ENCODE measurements around the gene TAF4B.
"Not testable (repeated sequence)": the region's sequence is repeated elsewhere in the genome, so short reads cannot be mapped to it uniquely, and the experiment has no call there.

TAF4B gene

DNA sequence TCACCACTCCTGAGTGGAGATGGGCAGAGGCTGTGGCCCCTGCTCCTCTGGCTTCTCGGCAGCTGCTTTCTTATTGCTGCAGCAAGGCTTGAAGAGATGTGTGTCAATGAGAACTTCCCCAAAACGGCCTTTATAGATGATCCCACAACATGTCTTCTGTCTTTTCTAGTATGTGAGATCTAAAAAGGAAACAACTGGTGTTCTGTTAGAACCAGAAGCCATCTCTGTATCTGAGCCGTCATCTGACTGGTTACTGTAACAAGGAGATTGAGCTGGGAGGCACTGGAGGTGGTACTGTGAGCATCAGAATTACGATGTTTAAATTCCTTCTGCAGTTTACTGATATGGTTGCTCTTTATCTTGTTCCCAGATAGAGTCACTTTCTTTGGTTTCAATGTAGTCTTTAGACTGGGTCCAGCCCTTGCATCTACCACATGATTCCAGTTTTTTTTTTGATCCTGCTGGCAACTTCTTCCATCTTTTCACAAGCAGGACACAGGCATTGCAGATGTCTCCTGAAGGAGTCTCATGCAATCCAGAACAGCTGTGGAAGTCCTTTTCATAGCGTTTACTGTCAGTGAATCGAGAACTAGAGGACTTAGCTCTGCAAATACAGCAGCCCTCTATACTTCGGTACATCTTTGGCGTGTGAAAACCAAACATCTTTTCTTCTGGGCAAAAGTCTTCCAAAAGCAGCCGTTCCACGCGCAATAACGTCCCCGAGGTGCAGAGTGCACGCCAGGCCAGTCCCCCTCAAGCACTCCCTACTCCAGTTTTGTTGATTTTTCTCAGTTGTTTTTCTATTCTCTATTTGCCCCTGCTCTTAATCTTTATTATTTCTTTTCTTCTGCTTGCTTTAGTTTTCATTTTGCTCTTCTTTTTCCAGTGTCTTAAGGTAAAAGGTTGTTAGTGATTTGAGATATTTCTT, 29.7 kb downstream of the TAF4B start:
- no peaks in the 10 kb centered on the region for H3K36me3 ChIP-seq (replicated peaks)
- H3K4me1 ChIP-seq, result 0 out of 2 replicates have a peak, but pooled peaks cover 2% of the 10 kb centered on the region
- DNase-seq (ENCODE audit: low spot score in 2 of 2), result no peak
- H3K27me3 ChIP-seq (ENCODE audit: low read depth), result no peaks in the 10 kb centered on the region
- in situ Hi-C loops (cut with MboI; ENCODE audit: low sequenced_read_pairs), result no loop called here
- no peaks in the 10 kb centered on the region for H3K9me3 ChIP-seq
- H3K4me3 ChIP-seq, result no peak overlapping the region

DNA sequence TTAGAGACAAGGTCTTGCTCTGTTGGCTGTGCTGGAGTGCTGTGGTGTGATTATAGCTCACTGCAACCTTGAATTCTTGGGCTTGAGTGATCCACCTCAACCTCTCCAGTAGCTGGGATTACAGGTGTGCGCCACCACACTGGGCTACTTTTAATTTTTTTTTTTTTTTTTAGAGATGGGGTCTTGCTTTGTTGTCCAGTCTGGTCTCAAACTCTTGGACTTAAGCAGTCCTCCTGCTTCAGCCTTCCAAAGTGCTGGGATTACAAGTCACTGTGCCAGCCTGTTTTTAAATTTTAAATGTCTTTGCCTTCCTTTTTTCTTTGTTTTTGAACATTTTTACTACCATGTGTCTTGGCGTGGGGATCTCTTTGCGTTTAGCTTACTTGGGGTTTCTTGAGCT, 32.5 kb downstream of the TAF4B start:
- no peaks in the 10 kb centered on the region for H3K9me3 ChIP-seq
- in situ Hi-C loops (cut with MboI; ENCODE audit: low sequenced_read_pairs), result no loop called here
- 0 out of 2 replicates have a peak, but pooled peaks cover 2% of the 10 kb centered on the region for H3K4me1 ChIP-seq
- H3K4me3 ChIP-seq, result no peak overlapping the region
- no peaks in the 10 kb centered on the region for H3K36me3 ChIP-seq (replicated peaks)
- no peak for DNase-seq (ENCODE audit: low spot score in 2 of 2)
- no peaks in the 10 kb centered on the region for H3K27me3 ChIP-seq (ENCODE audit: low read depth)

DNA sequence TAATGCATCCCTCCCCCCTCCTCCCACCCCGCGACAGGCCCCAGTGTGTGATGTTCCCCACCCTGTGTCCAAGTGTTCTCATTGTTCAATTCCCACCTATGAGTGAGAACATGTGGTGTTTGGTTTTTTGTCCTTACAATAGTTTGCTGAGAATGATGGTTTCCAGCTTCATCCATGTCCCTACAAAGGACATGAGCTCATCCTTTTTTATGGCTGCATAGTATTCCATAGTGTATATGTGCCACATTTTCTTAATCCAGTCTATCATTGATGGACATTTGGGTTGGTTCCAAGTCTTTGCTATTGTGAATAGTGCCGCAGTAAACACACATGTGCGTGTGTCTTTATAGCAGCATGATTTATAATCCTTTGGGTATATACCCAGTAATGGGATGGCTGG, 33.2 kb downstream of the TAF4B start:
- H3K27me3 ChIP-seq (ENCODE audit: low read depth); H3K4me1 ChIP-seq; H3K4me3 ChIP-seq; in situ Hi-C loops (cut with MboI; ENCODE audit: low sequenced_read_pairs); H3K36me3 ChIP-seq (replicated peaks); DNase-seq (ENCODE audit: low spot score in 2 of 2); H3K9me3 ChIP-seq: not testable (repeated sequence)

DNA sequence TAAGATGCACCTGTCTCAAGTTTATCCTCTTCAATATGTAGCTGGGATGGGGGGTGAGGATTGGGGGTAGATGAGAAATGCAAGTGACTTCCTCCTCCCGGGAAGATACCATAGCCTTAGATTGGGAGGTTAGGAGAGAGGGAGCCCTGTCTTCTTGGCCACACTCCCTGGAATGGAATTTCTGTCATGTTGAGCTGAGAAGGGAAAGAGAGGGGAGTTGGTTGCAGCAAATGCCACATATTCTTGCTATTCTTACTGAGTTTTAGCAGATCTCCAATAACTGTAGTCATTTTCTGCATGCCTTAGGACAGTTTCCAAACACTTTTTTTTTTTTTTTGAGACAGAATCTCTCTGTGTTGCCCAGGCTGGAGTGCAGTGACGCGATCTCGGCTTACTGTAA, 35.9 kb downstream of the TAF4B start:
- Histone ChIP-seq H3K4me1 (no peaks in the 10 kb centered on the region), H3K9me3 (no peaks in the 10 kb centered on the region), H3K27me3 (ENCODE audit: low read depth) (no peaks in the 10 kb centered on the region), H3K36me3 (replicated peaks) (no peaks in the 10 kb centered on the region), H3K4me3 (no peak overlapping the region)
- in situ Hi-C loops (cut with MboI; ENCODE audit: low sequenced_read_pairs), result no loop called here
- DNase-seq (ENCODE audit: low spot score in 2 of 2), result no peak

DNA sequence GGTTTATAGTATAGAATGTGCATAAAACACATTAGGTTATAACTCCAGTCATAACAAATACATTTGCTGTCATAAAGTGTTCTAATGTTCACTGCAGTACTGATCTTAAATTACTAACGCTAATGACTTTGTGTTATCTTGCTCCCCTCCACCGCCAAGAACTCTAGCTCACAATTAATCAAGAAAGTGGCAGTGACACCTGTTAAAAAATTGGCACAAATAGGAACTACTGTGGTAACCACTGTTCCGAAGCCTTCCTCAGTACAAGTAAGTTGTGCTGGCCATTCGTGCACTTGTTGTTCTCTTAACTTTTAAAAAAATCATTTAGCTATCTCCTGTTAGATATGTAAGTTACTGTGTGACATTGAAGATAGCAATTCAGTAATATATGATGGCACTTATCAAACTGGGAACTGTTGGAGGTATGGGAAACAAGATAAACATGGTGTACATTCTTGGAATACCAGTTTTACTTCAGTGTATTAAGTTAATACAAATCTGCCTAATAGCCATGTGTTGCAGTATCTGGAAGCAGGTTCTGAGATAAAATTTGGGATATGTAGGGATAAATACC, 41.2 kb downstream of the TAF4B start:
- Histone ChIP-seq H3K4me1 (no peaks in the 10 kb centered on the region), H3K36me3 (replicated peaks) (peaks cover 11% of the 10 kb centered on the region; the same call in 1 of the 2 replicates), H3K27me3 (ENCODE audit: low read depth) (no peaks in the 10 kb centered on the region), H3K9me3 (no peaks in the 10 kb centered on the region), H3K4me3 (no peak overlapping the region)
- in situ Hi-C loops (cut with MboI; ENCODE audit: low sequenced_read_pairs), result no loop called here
- no peak for DNase-seq (ENCODE audit: low spot score in 2 of 2)

DNA sequence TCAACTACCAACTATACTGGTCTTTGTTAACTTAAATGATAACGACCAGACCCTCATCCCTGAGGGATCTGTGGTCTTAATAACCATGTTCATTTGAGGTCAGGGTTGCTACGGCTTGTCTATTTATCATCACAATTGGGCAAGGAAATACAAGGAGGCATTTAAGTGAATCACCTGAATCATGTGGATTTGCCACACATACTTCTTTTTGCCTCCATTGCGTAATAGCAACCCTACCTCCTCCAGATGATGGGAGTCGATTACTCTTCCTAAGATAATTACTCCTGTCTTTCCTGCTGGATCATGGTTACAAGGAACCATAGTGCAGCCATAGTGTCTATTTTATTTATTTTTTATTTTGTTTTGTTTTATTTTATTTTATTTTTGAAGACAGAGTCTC, 42.2 kb downstream of the TAF4B start:
- Histone ChIP-seq H3K4me1 (no peaks in the 10 kb centered on the region), H3K36me3 (replicated peaks) (peaks cover 11% of the 10 kb centered on the region; the same call in 1 of the 2 replicates), H3K27me3 (ENCODE audit: low read depth) (no peaks in the 10 kb centered on the region), H3K9me3 (no peaks in the 10 kb centered on the region), H3K4me3 (no peak overlapping the region)
- in situ Hi-C loops (cut with MboI; ENCODE audit: low sequenced_read_pairs), result no loop called here
- DNase-seq (ENCODE audit: low spot score in 2 of 2), result no peak

DNA sequence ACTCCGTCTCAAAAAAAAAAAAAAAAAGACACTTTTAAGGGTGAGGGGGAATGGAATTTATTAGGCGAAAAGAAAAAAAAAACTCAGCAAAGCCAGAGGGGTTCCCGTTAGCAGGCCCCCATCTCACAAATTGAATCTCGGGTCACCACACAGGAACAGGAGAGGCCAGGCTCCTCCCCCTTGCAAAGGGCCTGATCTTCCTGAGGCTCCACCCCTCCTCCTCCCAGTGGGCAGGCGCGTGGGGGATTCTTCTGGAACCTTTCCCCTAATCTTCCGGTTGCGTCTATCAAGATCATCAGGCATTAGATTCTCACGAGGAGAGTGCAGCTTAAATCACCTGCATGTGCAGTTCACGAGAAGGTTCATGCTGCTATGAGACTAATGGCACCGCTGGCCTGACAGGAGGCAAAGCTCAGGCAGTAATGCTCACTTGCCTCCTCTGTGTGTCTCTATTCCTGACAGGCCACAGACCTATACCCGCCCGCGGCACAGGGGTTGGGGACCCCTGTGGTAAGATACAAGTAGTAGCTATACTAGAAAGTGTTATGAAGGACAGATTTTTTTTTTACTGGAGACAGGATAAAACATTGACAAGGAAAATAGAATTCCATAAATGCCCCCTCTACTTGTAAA, 45.8 kb downstream of the TAF4B start:
- Histone ChIP-seq H3K4me1 (no peaks in the 10 kb centered on the region), H3K36me3 (replicated peaks) (peaks cover 15% of the 10 kb centered on the region), H3K27me3 (ENCODE audit: low read depth) (no peaks in the 10 kb centered on the region), H3K9me3 (no peaks in the 10 kb centered on the region), H3K4me3 (no peak overlapping the region)
- no peak for DNase-seq (ENCODE audit: low spot score in 2 of 2)
- in situ Hi-C loops (cut with MboI; ENCODE audit: low sequenced_read_pairs), result no loop called here

DNA sequence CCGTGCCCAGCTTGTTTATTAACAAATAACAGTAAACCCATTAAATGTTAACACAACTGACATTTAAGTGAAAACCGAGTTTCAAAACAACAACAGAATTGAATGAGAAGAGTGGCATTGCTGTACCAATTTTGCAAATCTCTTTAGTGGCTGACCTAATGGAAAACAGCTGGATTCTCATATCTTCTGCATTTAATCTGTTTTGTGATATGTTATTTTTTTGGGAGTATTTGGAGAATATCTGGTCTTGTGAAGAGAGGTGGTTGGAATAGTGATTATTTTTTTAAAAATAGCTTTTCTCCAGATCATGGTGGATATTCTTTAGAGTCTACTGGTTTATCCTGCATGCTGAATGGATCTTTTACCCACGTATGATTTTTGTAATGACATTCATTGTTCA, 51.1 kb downstream of the TAF4B start:
- Histone ChIP-seq H3K4me1 (no peaks in the 10 kb centered on the region), H3K36me3 (replicated peaks) (peaks cover 14% of the 10 kb centered on the region), H3K9me3 (no peaks in the 10 kb centered on the region), H3K27me3 (ENCODE audit: low read depth) (no peaks in the 10 kb centered on the region), H3K4me3 (no peak overlapping the region)
- in situ Hi-C loops (cut with MboI; ENCODE audit: low sequenced_read_pairs), result no loop called here
- DNase-seq (ENCODE audit: low spot score in 2 of 2), result no peak

DNA sequence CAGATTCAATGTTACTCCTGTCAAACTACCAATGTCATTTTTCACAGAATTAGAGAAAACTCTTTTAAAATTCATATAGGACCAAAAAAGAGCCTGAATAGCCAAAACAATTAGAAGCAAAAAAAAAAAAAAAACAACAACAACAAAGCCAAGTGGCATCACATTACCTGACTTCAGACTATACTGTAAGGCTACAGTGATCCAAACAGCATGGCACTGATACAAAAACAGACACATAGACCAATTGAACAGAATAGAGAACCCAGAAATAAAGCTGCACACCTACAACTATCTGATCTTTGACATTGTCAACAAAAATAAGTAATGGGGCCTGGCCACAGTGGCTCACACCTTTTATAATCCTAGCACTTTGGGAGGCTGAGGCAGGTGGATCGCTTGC, 53.2 kb downstream of the TAF4B start:
- Histone ChIP-seq H3K36me3 (replicated peaks) (peaks cover 14% of the 10 kb centered on the region), H3K4me3 (no peak overlapping the region)
- in situ Hi-C loops (cut with MboI; ENCODE audit: low sequenced_read_pairs), result no loop called here

DNA sequence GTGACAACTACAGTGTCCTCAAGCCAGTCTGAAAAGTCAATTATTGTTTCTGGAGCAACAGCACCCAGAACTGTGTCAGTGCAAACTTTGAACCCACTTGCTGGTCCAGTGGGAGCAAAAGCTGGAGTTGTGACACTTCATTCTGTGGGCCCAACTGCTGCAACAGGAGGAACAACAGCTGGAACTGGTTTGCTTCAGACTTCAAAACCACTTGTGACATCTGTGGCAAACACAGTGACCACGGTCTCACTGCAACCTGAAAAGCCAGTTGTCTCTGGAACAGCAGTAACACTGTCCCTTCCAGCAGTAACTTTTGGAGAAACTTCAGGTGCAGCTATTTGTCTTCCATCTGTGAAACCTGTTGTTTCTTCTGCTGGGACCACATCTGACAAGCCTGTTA, 59.8 kb downstream of the TAF4B start:
- H3K9me3 ChIP-seq, result no peaks in the 10 kb centered on the region
- peaks cover 11% of the 10 kb centered on the region for H3K36me3 ChIP-seq (replicated peaks)
- no peak overlapping the region for H3K4me3 ChIP-seq
- no peaks in the 10 kb centered on the region for H3K4me1 ChIP-seq
- no peaks in the 10 kb centered on the region for H3K27me3 ChIP-seq (ENCODE audit: low read depth)
- in situ Hi-C loops (cut with MboI; ENCODE audit: low sequenced_read_pairs), result no loop called here
- no peak for DNase-seq (ENCODE audit: low spot score in 2 of 2)

More for the DNA sequence above, 53.2 kb downstream of the TAF4B start:
- Histone ChIP-seq H3K9me3 (no peaks in the 10 kb centered on the region), H3K4me1 (no peaks in the 10 kb centered on the region), H3K27me3 (ENCODE audit: low read depth) (no peaks in the 10 kb centered on the region)
- no peak for DNase-seq (ENCODE audit: low spot score in 2 of 2)

DNA sequence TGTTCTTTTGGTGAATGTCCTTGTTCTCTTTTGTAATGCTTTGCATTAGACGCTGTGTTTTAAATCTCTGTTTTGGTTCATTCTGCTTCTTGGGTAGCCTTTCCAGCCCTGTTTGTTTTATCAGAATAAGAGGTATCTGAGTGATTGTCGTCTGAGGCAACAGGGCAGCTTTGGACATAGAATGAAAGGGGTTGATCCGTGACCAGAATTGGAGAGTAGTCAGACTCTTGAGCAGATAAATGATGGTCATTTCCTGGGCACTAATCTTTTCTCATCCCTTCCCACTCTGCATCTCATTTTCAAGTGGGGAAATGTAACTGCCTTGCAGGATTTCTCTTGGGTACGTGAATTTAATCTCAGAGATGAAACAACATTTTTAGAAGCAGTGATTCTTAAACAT, 61.4 kb downstream of the TAF4B start:
- in situ Hi-C loops (cut with MboI; ENCODE audit: low sequenced_read_pairs), result no loop called here
- H3K9me3 ChIP-seq, result no peaks in the 10 kb centered on the region
- H3K4me3 ChIP-seq, result no peak overlapping the region
- no peaks in the 10 kb centered on the region for H3K4me1 ChIP-seq
- H3K36me3 ChIP-seq (replicated peaks), result peaks cover 11% of the 10 kb centered on the region
- DNase-seq (ENCODE audit: low spot score in 2 of 2), result no peak
- H3K27me3 ChIP-seq (ENCODE audit: low read depth), result no peaks in the 10 kb centered on the region

DNA sequence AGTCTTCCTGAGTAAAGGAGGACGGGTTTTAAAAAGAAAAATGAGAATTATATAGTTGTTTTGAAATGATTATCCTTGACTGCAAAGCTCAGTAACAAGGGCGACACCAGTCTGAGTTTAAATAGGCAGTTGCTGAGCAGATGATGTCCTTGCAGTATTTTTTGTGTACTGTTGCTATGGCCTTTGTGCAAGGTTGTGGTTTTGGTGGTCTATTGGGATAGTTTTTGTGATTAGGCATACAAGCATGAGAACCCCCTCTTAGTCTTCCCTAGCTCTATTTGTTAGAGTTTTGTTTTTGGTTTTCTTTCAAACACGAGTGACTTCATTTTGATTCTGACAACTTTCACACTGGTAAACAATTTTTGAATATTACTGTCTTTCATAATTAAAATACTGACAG, 64.1 kb downstream of the TAF4B start:
- in situ Hi-C loops (cut with MboI; ENCODE audit: low sequenced_read_pairs), result no loop called here
- H3K9me3 ChIP-seq, result no peaks in the 10 kb centered on the region
- H3K4me1 ChIP-seq, result no peaks in the 10 kb centered on the region
- DNase-seq (ENCODE audit: low spot score in 2 of 2), result no peak
- peaks cover 11% of the 10 kb centered on the region for H3K36me3 ChIP-seq (replicated peaks)
- H3K4me3 ChIP-seq, result no peak overlapping the region
- no peaks in the 10 kb centered on the region for H3K27me3 ChIP-seq (ENCODE audit: low read depth)

DNA sequence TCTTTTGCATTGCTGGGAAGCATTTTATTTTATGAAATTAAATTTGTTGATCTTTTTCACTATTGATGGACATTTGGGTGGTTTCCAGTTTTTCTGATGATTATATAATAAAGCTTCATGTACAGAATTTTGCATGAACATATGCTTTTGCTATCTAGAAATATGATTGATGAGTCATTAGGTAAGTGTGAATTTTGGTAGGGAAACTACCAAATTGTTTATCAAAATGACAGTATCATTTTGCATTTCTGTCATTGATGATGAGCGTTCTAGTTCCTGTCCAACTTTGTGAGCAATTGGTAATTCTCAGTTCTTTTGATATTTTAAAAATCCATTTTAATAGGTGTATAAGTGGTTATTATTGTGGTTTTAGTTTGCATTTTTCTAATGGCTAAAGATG, 67.7 kb downstream of the TAF4B start:
- Histone ChIP-seq H3K4me3 (no peak overlapping the region), H3K9me3 (no peaks in the 10 kb centered on the region), H3K27me3 (ENCODE audit: low read depth) (no peaks in the 10 kb centered on the region), H3K4me1 (no peaks in the 10 kb centered on the region), H3K36me3 (replicated peaks) (no peaks in the 10 kb centered on the region)
- no peak for DNase-seq (ENCODE audit: low spot score in 2 of 2)
- in situ Hi-C loops (cut with MboI; ENCODE audit: low sequenced_read_pairs), result no loop called here

DNA sequence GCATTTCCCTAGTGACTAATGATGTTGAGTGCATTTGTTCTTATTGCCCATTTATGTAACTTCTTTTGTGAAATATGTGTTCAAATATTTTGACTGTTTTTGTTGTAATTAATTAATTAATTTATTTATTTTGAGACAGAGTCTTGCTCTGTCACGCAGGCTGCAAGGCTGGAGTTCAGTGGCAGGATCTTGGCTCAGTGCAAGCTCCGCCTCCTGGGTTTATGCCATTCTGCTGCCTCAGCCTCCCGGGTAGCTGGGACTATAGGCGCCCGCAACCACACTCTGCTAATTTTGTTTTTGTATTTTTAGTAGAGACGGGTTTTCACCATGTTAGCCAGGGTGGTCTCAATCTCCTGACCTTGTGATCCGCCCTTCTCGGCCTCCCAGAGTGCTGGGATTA, 71.9 kb downstream of the TAF4B start:
- in situ Hi-C loops (cut with MboI; ENCODE audit: low sequenced_read_pairs), result no loop called here
- H3K9me3 ChIP-seq, result no peaks in the 10 kb centered on the region
- peaks cover 7% of the 10 kb centered on the region for H3K4me1 ChIP-seq
- DNase-seq (ENCODE audit: low spot score in 2 of 2), result no peak
- no peaks in the 10 kb centered on the region for H3K27me3 ChIP-seq (ENCODE audit: low read depth)
- no peaks in the 10 kb centered on the region for H3K36me3 ChIP-seq (replicated peaks)
- H3K4me3 ChIP-seq, result no peak overlapping the region
